Lower leg skin (tissue), 4 donors: Measurements from ENCODE around the gene F8. TPM values are rescaled to one million over a fixed set of nuclear protein-coding genes. Genes with fewer than 3 reads are reported as not detected.

Experiments used
- DNase-seq, 2 donors: peaks; one replicate each; pipeline ENCODE4 v3.0.0-alpha.2; 2019; ENCODE audit warnings: low spot score in 2 of 2
- H3K4me3 ChIP-seq: fragments of 200-600 bp; sonication (generic); 2 replicates; pipeline ENCODE4 v1.5.1; 2017; ENCODE audit warnings: mild to moderate bottlenecking, low read depth; ENCODE audit not compliant: poor library complexity, severe bottlenecking
- CTCF ChIP-seq, 3 donors: fragments of 450-650 bp; IDR thresholded peaks; one replicate each; pipeline ENCODE4 v1.5.1; 2016; ENCODE audit warnings: antibody characterized with exemption in 3 of 3, mild to moderate bottlenecking in 3 of 3, moderate library complexity in 2 of 3
- POLR2A ChIP-seq, 2 donors: fragments of 450-650 bp; IDR thresholded peaks; one replicate each; pipeline ENCODE4 v1.6.1; 2016 to 2017; ENCODE audit warnings: antibody characterized with exemption in 2 of 2, mild to moderate bottlenecking in 1 of 2, moderate library complexity in 1 of 2
- WGBS, 2 donors: methylation state at CpG; one replicate each; pipeline ENCODE4 v1.1.5; 2018; 5-methylcytosine and 5-hydroxymethylcytosine counted together
- intact Hi-C: fragments of 100-400 bp; cut with DNase I; formaldehyde crosslinking; loops from one replicate; pipeline ENCODE4 v1.15.0; 2023; ENCODE audit warnings: low total_unique reads
- total RNA-seq, 4 donors: library from RNA; depleted of rRNA; stranded (reverse); fragments of >200 nt; gene quantifications; one replicate each; pipeline ENCODE4 v1.1.0, GENCODE V29; 2016

F8 gene
- total RNA-seq, 4 donors from 2014 or later, result 2.0 to 7.3 (median 7.0) TPM

GRCh38 chrX:154815274-154815818 lies 207.2 kb downstream of the F8 start:
- WGBS, 2 donors, result 76 to 85% methylated on average over 5 of the region's 5 CpGs
- no peak overlapping the region for H3K4me3 ChIP-seq
- no peak for DNase-seq
- intact Hi-C loops, result no loop called here
- no peak for TF ChIP-seq CTCF (IDR thresholded peaks at IDR 0.05)
- no peak for TF ChIP-seq POLR2A (IDR thresholded peaks at IDR 0.05)

- WGBS, 2 donors, result 15 to 28% methylated on average over 1 of the region's 1 CpG
- intact Hi-C loops, result no loop called here
- no peak for TF ChIP-seq POLR2A (IDR thresholded peaks at IDR 0.05)
- TF ChIP-seq CTCF (IDR thresholded peaks at IDR 0.05), result no peak
These were observed 208.7 kb downstream of the F8 start for GRCh38 chrX:154813801-154814200.

GRCh38 chrX:154812341-154813101 lies 210.0 kb downstream of the F8 start:
- no peak overlapping the region for H3K4me3 ChIP-seq
- DNase-seq, result no peak
- no peak for TF ChIP-seq CTCF (IDR thresholded peaks at IDR 0.05)
- no peak for TF ChIP-seq POLR2A (IDR thresholded peaks at IDR 0.05)
- WGBS, 2 donors, result 68 to 94% methylated on average over 2 of the region's 2 CpGs
- intact Hi-C loops, result no loop called here

More at GRCh38 chrX:154813801-154814200, 208.7 kb downstream of the F8 start:
- no peak overlapping the region for H3K4me3 ChIP-seq
- no peak for DNase-seq

- intact Hi-C loops, result no loop called here
- DNase-seq, result no peak
- 75 to 88% methylated on average over 1 of the region's 1 CpG for WGBS, 2 donors
- TF ChIP-seq POLR2A (IDR thresholded peaks at IDR 0.05), result no peak
- no peak for TF ChIP-seq CTCF (IDR thresholded peaks at IDR 0.05)
- no peak overlapping the region for H3K4me3 ChIP-seq
These were observed 212.4 kb downstream of the F8 start for GRCh38 chrX:154809939-154810665.

GRCh38 chrX:154806837-154807501 lies 215.6 kb downstream of the F8 start:
- DNase-seq, result no peak
- WGBS, 2 donors, result 93 to 94% methylated on average over 5 of the region's 5 CpGs
- H3K4me3 ChIP-seq, result no peak overlapping the region
- intact Hi-C loops, result no loop called here
- TF ChIP-seq POLR2A (IDR thresholded peaks at IDR 0.05) (no peak), CTCF (IDR thresholded peaks at IDR 0.05) (no peak)
